GM18526 (cell line): Measurements from ENCODE around the gene NPM1.

Experiments used
- POLR2A ChIP-seq: IDR thresholded peaks from 3 replicates; pipeline ENCODE4 v1.6.1; 2011; ENCODE audit not compliant: insufficient read length; ENCODE audit errors: extremely low read depth

NPM1 gene

GRCh38 chr5:171371326-171371725 lies 16.3 kb upstream of the NPM1 start:
- no peak for TF ChIP-seq POLR2A

GRCh38 chr5:171379961-171380360 lies 7.7 kb upstream of the NPM1 start:
- no peak for TF ChIP-seq POLR2A

GRCh38 chr5:171386006-171386671 lies 1.5 kb upstream of the NPM1 start:
- TF ChIP-seq POLR2A, result no peak

DNA sequence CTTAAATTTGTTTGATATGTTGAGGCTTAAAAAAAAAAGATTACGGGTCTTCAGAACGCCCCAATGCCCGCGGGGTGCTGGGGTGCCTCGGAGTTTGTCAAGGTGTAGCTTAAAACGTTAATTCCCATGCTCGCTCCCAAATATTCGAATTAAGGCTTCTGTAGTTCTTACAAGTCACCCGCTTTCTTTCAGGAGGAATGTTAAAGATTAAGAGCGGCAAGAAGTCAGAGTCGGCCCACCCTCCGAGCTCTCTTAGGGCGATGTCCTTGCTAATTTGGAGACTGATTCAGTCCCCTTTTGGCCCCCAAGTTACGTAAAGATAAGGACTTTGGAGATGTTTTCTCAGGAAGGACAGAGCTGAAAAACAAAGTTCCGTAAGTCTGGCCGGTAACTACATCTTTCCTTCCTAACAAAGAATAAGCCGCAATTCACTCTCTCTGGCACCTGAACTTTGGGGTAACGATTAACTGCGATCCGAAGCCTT lies 746 bp upstream of the NPM1 start:
- no peak for TF ChIP-seq POLR2A

GRCh38 chr5:171387970-171388815 lies 544 bp downstream of the NPM1 start:
- TF ChIP-seq POLR2A, result peak; percentile 52

GRCh38 chr5:171388816-171389168 lies 1.1 kb downstream of the NPM1 start:
- TF ChIP-seq POLR2A, result no peak

DNA sequence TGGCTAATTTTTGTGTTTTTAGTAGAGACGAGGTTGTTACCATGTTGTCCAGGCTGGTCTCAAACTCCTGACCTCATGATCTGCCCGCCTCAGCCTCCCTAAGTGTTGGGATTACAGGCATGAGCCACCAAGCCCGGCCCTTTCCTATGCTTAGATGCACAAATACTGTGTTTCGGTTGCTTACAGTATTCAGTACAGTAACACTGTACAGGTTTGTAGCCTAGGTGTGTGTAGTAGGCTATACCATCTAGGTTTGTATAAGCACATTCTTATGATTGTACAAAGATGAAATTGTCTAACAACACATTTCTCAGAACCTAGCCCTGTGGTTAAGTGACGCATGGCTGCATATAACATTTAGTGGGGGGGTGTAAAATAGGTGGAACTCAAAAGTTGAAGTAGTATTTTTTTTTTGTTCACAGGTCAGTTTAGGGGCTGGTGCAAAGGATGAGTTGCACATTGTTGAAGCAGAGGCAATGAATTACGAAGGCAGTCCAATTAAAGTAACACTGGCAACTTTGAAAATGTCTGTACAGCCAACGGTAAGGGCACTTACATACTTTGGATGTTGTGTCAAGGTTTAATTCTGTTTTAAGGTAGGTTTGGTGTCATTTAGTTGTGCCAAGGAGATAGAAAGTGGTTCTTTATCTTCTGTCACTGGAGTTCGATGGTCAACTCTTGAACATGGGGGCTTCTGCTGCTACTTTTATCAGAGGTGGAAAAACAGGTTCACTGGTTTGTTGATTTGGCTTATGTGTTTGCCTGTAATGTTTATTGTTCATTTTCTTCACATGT lies 3.4 kb downstream of the NPM1 start:
- TF ChIP-seq POLR2A, result no peak

DNA sequence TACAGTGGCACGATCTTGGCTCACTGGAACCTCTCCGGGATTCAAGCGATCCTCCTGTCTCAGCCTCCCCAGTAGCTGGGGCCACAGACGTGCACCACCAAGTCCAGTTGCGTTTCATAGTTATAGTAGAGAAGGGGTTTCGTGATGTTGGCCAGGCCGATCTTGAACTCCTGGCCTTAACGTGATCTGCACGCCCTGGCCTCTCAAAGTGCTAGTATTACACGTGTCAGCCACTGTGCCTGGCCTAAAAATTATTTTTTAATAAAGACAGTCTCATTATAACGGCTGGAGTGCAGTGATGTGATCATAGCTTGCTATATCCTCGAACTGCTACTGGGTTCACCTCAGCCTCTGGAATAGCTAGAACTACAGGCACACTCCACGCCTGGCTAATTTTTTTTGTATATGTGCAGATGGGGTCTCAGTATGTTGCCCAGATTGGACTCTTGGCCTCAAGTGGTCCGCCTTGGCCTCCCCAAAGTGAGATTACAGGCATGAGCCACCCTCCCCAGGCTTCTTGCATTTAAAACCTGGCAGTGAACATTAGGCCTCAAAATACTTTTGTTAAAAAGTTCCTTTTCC lies 4.4 kb downstream of the NPM1 start:
- TF ChIP-seq POLR2A, result no peak

DNA sequence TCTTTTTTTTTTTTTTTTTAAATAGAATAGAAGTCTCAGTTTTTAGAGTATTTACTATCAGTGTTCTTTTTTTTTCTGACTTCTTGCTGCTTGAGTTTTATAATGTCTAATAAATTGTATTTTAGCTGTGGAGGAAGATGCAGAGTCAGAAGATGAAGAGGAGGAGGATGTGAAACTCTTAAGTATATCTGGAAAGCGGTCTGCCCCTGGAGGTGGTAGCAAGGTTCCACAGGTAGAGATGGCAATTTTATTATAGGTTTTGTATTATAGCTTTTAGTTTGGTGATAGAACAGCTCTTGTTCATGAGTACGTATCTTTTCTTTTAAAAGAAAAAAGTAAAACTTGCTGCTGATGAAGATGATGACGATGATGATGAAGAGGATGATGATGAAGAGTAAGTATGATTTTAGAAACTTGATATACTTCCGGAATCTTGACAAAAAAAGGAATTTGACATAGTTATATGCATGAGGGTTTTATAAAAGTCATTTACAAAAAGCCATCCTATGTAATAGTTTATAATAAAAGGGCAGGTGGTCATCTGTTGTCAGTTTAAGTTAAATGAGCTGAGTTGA lies 5.0 kb downstream of the NPM1 start:
- no peak for TF ChIP-seq POLR2A

- no peak for TF ChIP-seq POLR2A
These were observed 7.4 kb downstream of the NPM1 start for GRCh38 chr5:171395042-171395441.

DNA sequence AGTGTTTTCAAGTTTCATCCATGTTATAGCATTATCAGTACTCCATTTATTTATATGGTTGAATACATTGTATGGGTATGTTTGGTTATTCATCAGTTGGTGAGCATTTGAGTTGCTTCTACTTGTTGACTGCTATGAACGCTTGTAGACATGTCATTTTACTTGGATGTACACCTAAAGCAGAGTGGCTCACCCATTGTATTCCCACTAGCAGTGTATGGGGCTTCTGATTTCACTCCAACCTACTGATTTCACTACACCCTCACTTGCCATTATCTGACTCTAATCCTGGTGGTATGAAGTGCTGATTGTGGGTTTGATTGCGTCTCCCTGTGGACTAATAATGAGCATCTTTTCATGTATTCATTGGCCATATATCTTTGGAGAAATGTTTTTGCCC lies 9.5 kb downstream of the NPM1 start:
- TF ChIP-seq POLR2A, result no peak

GRCh38 chr5:171397599-171397998 lies 9.9 kb downstream of the NPM1 start:
- no peak for TF ChIP-seq POLR2A

- TF ChIP-seq POLR2A, result no peak
These were observed 12.5 kb downstream of the NPM1 start for GRCh38 chr5:171400169-171400568.

- TF ChIP-seq POLR2A, result no peak
These were observed 13.7 kb downstream of the NPM1 start for GRCh38 chr5:171401167-171401947.
